GM12801 (cell line): ENCODE data around the gene PARL.

Experiments used
- TF ChIP-seq, protein P1 (sequence below): IDR thresholded peaks from one replicate; pipeline ENCODE4 v1.5.1; 2011; ENCODE audit warnings: control low read depth; ENCODE audit not compliant: insufficient read length; ENCODE audit errors: extremely low read depth

Gene PARL

GRCh38 chr3:183854318-183855035 is 30.2 kb downstream of the PARL start:
- TF ChIP-seq, protein P1, sequence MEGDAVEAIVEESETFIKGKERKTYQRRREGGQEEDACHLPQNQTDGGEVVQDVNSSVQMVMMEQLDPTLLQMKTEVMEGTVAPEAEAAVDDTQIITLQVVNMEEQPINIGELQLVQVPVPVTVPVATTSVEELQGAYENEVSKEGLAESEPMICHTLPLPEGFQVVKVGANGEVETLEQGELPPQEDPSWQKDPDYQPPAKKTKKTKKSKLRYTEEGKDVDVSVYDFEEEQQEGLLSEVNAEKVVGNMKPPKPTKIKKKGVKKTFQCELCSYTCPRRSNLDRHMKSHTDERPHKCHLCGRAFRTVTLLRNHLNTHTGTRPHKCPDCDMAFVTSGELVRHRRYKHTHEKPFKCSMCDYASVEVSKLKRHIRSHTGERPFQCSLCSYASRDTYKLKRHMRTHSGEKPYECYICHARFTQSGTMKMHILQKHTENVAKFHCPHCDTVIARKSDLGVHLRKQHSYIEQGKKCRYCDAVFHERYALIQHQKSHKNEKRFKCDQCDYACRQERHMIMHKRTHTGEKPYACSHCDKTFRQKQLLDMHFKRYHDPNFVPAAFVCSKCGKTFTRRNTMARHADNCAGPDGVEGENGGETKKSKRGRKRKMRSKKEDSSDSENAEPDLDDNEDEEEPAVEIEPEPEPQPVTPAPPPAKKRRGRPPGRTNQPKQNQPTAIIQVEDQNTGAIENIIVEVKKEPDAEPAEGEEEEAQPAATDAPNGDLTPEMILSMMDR = no peak

GRCh38 chr3:183845608-183846288 is 38.9 kb downstream of the PARL start:
- TF ChIP-seq, protein P1 = no peak

GRCh38 chr3:183845090-183845489 is 39.6 kb downstream of the PARL start:
- TF ChIP-seq, protein P1 = no peak

GRCh38 chr3:183844606-183845005 is 40.1 kb downstream of the PARL start:
- TF ChIP-seq, protein P1 = no peak

- TF ChIP-seq, protein P1 = no peak
These were observed 44.9 kb downstream of the PARL start for GRCh38 chr3:183839751-183840150.

- TF ChIP-seq, protein P1 = no peak
These were observed 46.8 kb downstream of the PARL start for GRCh38 chr3:183837894-183838293.

DNA sequence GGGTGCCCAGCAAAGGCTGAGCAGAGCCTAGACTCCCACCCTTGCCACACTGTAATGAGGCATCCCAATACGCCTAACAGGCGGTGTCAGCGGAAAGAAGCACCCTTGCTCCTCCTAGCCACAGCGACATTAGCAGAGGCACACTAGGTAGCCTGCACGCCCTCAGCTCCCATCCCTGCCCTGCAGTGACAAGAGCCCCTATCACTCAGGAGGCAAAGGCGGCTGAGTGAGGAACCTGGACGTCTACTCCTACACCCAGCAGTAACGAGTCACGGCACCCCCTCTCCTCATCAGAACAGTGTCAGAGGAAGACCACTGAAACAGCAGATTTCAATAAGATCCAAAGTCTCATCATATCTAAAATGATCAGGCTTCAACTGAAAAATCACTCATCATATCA is 47.3 kb downstream of the PARL start:
- TF ChIP-seq, protein P1 = no peak
